GM19023 (cell line): ENCODE results near the gene CRLF3.
"Not testable (repeated sequence)": the region's sequence is repeated elsewhere in the genome, so short reads cannot be mapped to it uniquely, and the experiment has no call there.

Experiments
- ATAC-seq: cut with Tn5 transposase; IDR thresholded peaks from one replicate; pipeline ENCODE4 v1.9.1; 2021; ENCODE audit warnings: mild to moderate bottlenecking, moderate library complexity; ENCODE audit not compliant: unreplicated experiment

The CRLF3 gene

GRCh38 chr17:30816165-30816564, 8.3 kb downstream of the CRLF3 start:
- no peak for ATAC-seq

GRCh38 chr17:30814860-30815259, 9.6 kb downstream of the CRLF3 start:
- ATAC-seq: not testable (repeated sequence)

GRCh38 chr17:30814236-30814635, 10.3 kb downstream of the CRLF3 start:
- not testable (repeated sequence) for ATAC-seq

- ATAC-seq: no peak
These were observed 12.0 kb downstream of the CRLF3 start for GRCh38 chr17:30812218-30813177.

- no peak for ATAC-seq
These were observed 14.6 kb downstream of the CRLF3 start for GRCh38 chr17:30809867-30810266.

- ATAC-seq: peak; percentile 76
These were observed 15.7 kb downstream of the CRLF3 start for GRCh38 chr17:30808785-30809286.

- no peak for ATAC-seq
These were observed 16.6 kb downstream of the CRLF3 start for GRCh38 chr17:30807896-30808295.

GRCh38 chr17:30805944-30806456, 18.5 kb downstream of the CRLF3 start:
- ATAC-seq: no peak

- ATAC-seq: no peak
These were observed 22.8 kb downstream of the CRLF3 start for GRCh38 chr17:30801671-30802070.

- no peak for ATAC-seq
These were observed 28.5 kb downstream of the CRLF3 start for GRCh38 chr17:30796016-30796415.

- ATAC-seq: no peak
These were observed 30.1 kb downstream of the CRLF3 start for GRCh38 chr17:30794372-30794771.

- no peak for ATAC-seq
These were observed 31.1 kb downstream of the CRLF3 start for GRCh38 chr17:30793282-30793977.

- no peak for ATAC-seq
These were observed 34.2 kb downstream of the CRLF3 start for GRCh38 chr17:30790279-30790678.

- ATAC-seq: no peak
These were observed 35.6 kb downstream of the CRLF3 start for GRCh38 chr17:30788918-30789317.

- no peak for ATAC-seq
These were observed 42.3 kb downstream of the CRLF3 start for GRCh38 chr17:30782206-30782605.

- ATAC-seq: no peak
These were observed 44.1 kb downstream of the CRLF3 start for GRCh38 chr17:30780343-30780742.

- not testable (repeated sequence) for ATAC-seq
These were observed 55.7 kb downstream of the CRLF3 start for GRCh38 chr17:30768771-30769170.

GRCh38 chr17:30767641-30768404, 56.7 kb downstream of the CRLF3 start:
- ATAC-seq: not testable (repeated sequence)

- no peak for ATAC-seq
These were observed 63.4 kb downstream of the CRLF3 start for GRCh38 chr17:30761060-30761459.

- ATAC-seq: not testable (repeated sequence)
These were observed 71.2 kb downstream of the CRLF3 start for GRCh38 chr17:30753291-30753690.

GRCh38 chr17:30750982-30751381, 73.5 kb downstream of the CRLF3 start:
- ATAC-seq: not testable (repeated sequence)
